Activated CD4-positive, alpha-beta T cell treated with anti-CD3 and anti-CD28 coated beads, Interleukin-2, amount 10 ng/mL, durations not matched to agents 7 days and 5 days (primary cell): Measurements from ENCODE around the gene P3H3. TPM values are rescaled to one million over a fixed set of nuclear protein-coding genes. Genes with fewer than 3 reads are reported as not detected.
A peak's percentile ranks its signal among the peaks of the same experiment; 100 is the strongest.

Source experiments
- CTCF ChIA-PET: fragments of 350-600 bp; sonication (Branson Sonifier 250); formaldehyde crosslinking; loops from one replicate; lab custom pipeline; 2021; ENCODE audit warnings: antibody characterized with exemption; lab: Charles Lee
- POLR2A ChIA-PET: fragments of 350-600 bp; sonication (Branson Sonifier 250); formaldehyde crosslinking; loops from one replicate; lab custom pipeline; 2021; ENCODE audit warnings: antibody characterized with exemption; lab: Charles Lee
- DNase-seq: peaks from one replicate; pipeline ENCODE4 v3.0.0-alpha.2; 2020
- H3K27ac Mint-ChIP-seq: one replicate; pipeline ENCODE4 v1.8.0; 2021; ENCODE audit warnings: mild to moderate bottlenecking, moderate library complexity, mixed read lengths
- H3K27me3 Mint-ChIP-seq: one replicate; pipeline ENCODE4 v1.8.0; 2021; ENCODE audit warnings: mixed read lengths
- H3K36me3 Mint-ChIP-seq: one replicate; pipeline ENCODE4 v1.8.0; 2021; ENCODE audit warnings: low read depth, mixed read lengths
- H3K4me1 Mint-ChIP-seq: one replicate; pipeline ENCODE4 v1.8.0; 2021; ENCODE audit warnings: mixed read lengths
- H3K4me3 Mint-ChIP-seq: one replicate; pipeline ENCODE4 v1.8.0; 2021; ENCODE audit warnings: mild to moderate bottlenecking, moderate library complexity, mixed read lengths
- H3K9me3 Mint-ChIP-seq: one replicate; pipeline ENCODE4 v1.8.0; 2021; ENCODE audit warnings: mixed read lengths
- total RNA-seq, 2 experiments: library from RNA; stranded (reverse); gene quantifications; one replicate each; pipeline ENCODE4 v1.2.3, GENCODE V29; 2021

P3H3 gene
- total RNA-seq, 2 experiments from 2014 or later = 0.40 TPM; not detected in 1

DNA sequence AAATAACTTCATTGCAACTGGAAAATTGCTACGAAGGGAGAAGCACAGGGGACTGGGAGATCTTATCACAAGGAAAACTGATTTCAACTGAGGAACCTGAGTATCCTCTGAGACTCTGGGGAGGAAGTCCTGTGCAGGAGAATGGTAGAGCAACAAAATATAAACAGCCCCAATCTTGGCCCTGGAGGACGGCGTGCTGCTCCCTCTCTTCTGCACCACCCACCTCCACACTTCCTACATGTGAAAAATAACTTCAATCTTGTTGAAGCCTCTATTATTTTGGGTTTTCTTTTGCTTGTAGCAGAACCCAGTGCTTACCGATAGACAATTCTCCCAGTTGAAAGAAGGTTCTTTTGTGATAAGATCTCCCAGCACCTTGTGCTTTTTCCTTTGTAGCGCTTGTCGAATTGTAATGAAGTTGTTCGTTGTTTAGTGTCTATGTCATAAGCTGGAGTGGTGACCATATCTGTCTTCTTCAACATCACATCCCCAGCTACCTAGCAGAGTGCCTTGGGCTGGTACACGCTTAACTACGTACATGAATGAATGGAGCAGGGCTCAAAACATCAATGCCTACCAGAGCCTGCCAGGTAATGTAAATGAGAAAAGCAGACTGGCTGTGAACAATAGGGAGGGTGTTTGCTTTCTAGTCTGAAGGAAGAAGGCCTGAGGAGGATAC lies 41.7 kb upstream of the P3H3 start:
- Mint-ChIP-seq H3K9me3 (no peaks in the 10 kb centered on the region), H3K27me3 (no peaks in the 10 kb centered on the region), H3K4me3 (peak overlapping the region; percentile 18), H3K27ac (peak overlapping the region; percentile 89), H3K4me1 (peaks cover 58% of the 10 kb centered on the region), H3K36me3 (peaks cover 5% of the 10 kb centered on the region)
- CTCF ChIA-PET = interaction anchor here (0.6 to 14.2 kb wide), 9 partner anchors 8 to 157 kb away, joined by 3 to 120 read pairs (median 3); partner anchors contain the start of genes C12orf57, COPS7A, PTMS and RNU7-1
- POLR2A ChIA-PET = no interaction called here
- DNase-seq = no peak

DNA sequence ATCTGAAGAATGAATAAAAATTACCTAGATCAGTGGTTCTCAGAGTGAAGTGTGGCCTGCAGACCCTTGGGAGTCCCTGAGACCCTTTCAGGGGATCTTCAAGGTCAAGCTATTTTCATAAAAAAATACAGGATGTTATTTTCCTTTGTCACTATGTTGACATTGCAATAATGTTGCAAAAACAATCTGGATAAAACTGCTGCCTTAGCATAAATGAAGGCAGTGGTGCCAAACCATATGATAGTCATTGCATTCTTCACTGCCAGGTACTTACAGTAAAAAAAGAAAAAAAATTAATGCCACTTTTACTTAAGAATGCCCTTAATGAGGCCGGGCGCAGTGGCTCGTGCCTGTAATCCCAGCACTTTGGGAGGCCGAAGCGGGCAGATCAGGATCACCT lies 40.9 kb upstream of the P3H3 start:
- Mint-ChIP-seq H3K4me3 (no peak overlapping the region), H3K36me3 (peaks cover 11% of the 10 kb centered on the region), H3K4me1 (peaks cover 61% of the 10 kb centered on the region), H3K27ac (peak overlapping the region; percentile 89), H3K27me3 (no peaks in the 10 kb centered on the region), H3K9me3 (no peaks in the 10 kb centered on the region)
- POLR2A ChIA-PET = no interaction called here
- no peak for DNase-seq
- CTCF ChIA-PET = interaction anchor here (0.6 to 14.2 kb wide), 9 partner anchors 8 to 210 kb away, joined by 3 to 120 read pairs (median 3); partner anchors contain the start of genes C12orf57, COPS7A, PTMS and RNU7-1

DNA sequence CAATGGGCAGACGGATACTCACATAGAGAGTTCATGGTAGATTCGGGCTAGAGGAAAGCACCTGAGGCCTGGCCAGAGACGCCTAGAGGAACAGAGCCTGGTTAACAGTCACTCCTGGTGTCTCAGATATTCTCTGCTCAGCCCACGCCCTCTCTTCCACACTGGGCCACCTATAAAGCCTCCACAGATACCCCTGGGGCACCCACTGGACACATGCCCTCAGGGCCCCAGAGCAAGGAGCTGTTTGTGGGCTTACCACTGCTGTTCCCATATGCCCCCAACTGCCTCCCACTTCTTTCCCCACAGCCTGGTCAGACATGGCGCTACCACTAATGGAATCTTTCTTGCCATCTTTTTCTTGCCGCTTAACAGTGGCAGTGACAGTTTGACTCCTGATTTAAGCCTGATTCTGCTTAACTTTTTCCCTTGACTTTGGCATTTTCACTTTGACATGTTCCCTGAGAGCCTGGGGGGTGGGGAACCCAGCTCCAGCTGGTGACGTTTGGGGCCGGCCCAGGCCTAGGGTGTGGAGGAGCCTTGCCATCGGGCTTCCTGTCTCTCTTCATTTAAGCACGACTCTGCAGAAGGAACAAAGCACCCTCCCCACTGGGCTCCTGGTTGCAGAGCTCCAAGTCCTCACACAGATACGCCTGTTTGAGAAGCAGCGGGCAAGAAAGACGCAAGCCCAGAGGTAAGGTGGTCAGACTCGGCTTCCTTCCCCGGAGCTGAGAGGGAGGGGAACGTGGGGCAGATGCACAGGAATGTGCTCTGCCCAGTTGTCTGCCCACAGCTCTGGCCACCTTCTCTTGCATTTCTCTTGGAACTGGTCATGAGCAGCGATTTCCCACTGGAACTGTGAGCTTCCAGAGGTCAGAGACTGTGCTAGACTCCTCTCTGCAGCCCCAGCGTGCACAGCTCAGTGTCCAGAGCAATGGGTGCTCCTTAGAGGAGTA lies 39.0 kb upstream of the P3H3 start, which contains the start of gene CD4:
Gene CD4, plus strand, starts transcription at position 557 of the 953 bp plus-strand sequence. CDS start 10,611 bp downstream, outside the sequence.
- no peaks in the 10 kb centered on the region for H3K9me3 Mint-ChIP-seq
- ChIA-PET POLR2A (interaction anchor here (0.7 to 1.1 kb wide), 4 partner anchors 9 to 100 kb away, joined by 3 to 6 read pairs (median 4); partner anchors contain the start of genes SPSB2 and ZNF384), CTCF (interaction anchor here (1.0 to 3.1 kb wide), 12 partner anchors 10 to 219 kb away, joined by 3 to 23 read pairs (median 4); partner anchors contain the start of genes MLF2 and P3H3)
- H3K4me3 Mint-ChIP-seq = peak within 1 kb of the TSS; percentile 95
- H3K4me1 Mint-ChIP-seq = peaks cover 60% of the 10 kb centered on the region
- H3K36me3 Mint-ChIP-seq = peaks cover 16% of the 10 kb centered on the region
- DNase-seq = peak; percentile 85
- no peaks in the 10 kb centered on the region for H3K27me3 Mint-ChIP-seq
- peak within 1 kb of the TSS; percentile 95 for H3K27ac Mint-ChIP-seq

- Mint-ChIP-seq H3K36me3 (peaks cover 22% of the 10 kb centered on the region), H3K4me1 (peaks cover 61% of the 10 kb centered on the region), H3K27me3 (no peaks in the 10 kb centered on the region), H3K27ac (peak overlapping the region; percentile 95), H3K4me3 (peak overlapping the region; percentile 95), H3K9me3 (no peaks in the 10 kb centered on the region)
- POLR2A ChIA-PET = no interaction called here
- CTCF ChIA-PET = interaction anchor here (1.1 to 3.1 kb wide), 7 partner anchors 7 to 240 kb away, joined by 3 to 23 read pairs (median 9); partner anchors contain the start of gene PTMS
- DNase-seq = peak; percentile 63
Observed at GRCh38 chr12:6790496-6791150, 37.6 kb upstream of the P3H3 start.

DNA sequence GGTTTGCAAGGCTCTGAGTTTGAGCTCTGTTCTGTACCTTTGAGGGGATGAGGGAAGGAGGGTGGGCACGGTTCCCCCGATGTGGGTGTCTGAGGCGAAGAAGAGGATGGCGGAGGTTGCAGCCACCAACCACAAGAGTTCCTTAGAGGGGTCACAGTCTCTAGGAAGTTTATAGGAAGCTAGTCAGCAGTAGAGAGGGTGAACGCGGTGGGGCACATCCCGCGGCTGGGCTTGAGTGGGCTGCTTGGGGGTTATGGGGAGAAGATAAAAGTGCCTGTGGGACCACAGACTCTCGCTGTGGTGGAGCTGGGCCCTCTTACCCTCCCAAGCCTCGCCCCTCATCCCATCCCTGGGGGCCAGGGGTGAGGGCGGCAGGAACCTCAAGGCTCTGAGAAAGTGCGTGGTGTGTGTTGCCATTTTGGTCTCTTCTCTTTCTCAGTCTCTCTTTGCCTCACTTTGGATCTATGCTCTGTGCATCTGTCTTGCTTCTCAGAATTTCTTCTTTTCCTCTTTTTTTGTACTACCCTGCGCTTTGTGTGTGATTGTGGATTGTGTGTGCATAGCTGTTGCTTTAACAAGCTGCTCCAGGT lies 36.2 kb upstream of the P3H3 start:
- no peaks in the 10 kb centered on the region for H3K9me3 Mint-ChIP-seq
- peaks cover 57% of the 10 kb centered on the region for H3K4me1 Mint-ChIP-seq
- H3K36me3 Mint-ChIP-seq = peaks cover 32% of the 10 kb centered on the region
- H3K27ac Mint-ChIP-seq = peak overlapping the region; percentile 95
- DNase-seq = no peak
- H3K27me3 Mint-ChIP-seq = no peaks in the 10 kb centered on the region
- POLR2A ChIA-PET = interaction anchor here (0.6 to 0.9 kb wide), 2 partner anchors 61 to 103 kb away, joined by 3 to 5 read pairs; partner anchors contain the start of gene ZNF384
- CTCF ChIA-PET = interaction anchor here (1.0 to 2.8 kb wide), 16 partner anchors 9 to 241 kb away, joined by 3 to 19 read pairs (median 7); partner anchors contain the start of genes COPS7A, MLF2, PTMS and SPSB2
- peak overlapping the region; percentile 95 for H3K4me3 Mint-ChIP-seq

DNA sequence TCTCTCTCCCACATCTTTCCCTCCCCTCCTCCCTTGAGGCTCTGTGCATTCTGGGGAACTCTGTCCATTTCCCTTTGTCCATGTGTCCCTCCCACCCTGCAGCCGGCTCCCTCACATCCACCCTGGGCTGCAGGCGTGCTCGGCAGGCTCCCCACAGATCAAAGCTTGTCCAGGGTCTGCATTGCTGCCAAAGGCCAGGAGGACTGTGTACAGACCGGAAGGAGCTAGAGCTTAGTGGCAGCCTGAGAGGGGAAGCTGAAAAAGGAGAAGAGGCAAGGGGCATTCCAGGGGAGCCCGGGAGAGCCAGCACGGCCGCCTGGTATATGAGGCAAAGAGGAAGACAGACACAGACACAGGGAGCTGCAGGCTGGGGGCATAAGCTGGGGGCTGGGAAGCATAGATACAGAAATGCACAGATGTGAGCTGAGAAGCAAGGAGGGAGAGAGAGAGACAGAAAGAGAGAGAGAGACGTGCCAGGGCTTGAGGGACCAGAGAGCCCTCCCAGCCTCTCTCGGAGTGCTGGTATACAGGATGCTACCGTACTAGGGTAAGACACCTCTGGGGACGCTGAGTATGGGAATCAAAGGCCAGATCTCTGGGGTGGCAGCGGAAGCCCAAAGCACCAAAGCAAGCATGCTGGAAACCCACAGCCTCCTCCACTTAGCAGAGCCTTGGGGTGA lies 35.5 kb upstream of the P3H3 start:
- peak overlapping the region; percentile 95 for H3K27ac Mint-ChIP-seq

GRCh38 chr12:6795088-6795487 lies 33.1 kb upstream of the P3H3 start:
- Mint-ChIP-seq H3K4me3 (no peak overlapping the region), H3K27ac (no peak overlapping the region), H3K9me3 (no peaks in the 10 kb centered on the region), H3K36me3 (peaks cover 57% of the 10 kb centered on the region), H3K27me3 (no peaks in the 10 kb centered on the region), H3K4me1 (peaks cover 57% of the 10 kb centered on the region)
- CTCF ChIA-PET = interaction anchor here (0.9 to 1.4 kb wide), 3 partner anchors 8 to 13 kb away, joined by 3 read pairs; no protein-coding TSS in a partner anchor
- POLR2A ChIA-PET = interaction anchor here (1.1 kb wide), 1 partner anchor 193 kb away, joined by 3 read pairs; no protein-coding TSS in a partner anchor
- DNase-seq = no peak

More for the DNA sequence above, 35.5 kb upstream of the P3H3 start:
- H3K27me3 Mint-ChIP-seq = no peaks in the 10 kb centered on the region
- CTCF ChIA-PET = interaction anchor here (0.9 to 2.8 kb wide), 16 partner anchors 9 to 222 kb away, joined by 3 to 19 read pairs (median 7); partner anchors contain the start of genes COPS7A, MLF2, PTMS and SPSB2
- POLR2A ChIA-PET = interaction anchor here (0.7 to 0.9 kb wide), 2 partner anchors 11 to 103 kb away, joined by 3 to 5 read pairs; partner anchors contain the start of gene ZNF384
- peaks cover 38% of the 10 kb centered on the region for H3K36me3 Mint-ChIP-seq
- H3K9me3 Mint-ChIP-seq = no peaks in the 10 kb centered on the region
- peak overlapping the region; percentile 95 for H3K4me3 Mint-ChIP-seq
- DNase-seq = peak; percentile 78
- H3K4me1 Mint-ChIP-seq = peaks cover 58% of the 10 kb centered on the region

- POLR2A ChIA-PET = no interaction called here
- no peaks in the 10 kb centered on the region for H3K9me3 Mint-ChIP-seq
- no peak overlapping the region for H3K4me3 Mint-ChIP-seq
- H3K4me1 Mint-ChIP-seq = peaks cover 55% of the 10 kb centered on the region
- CTCF ChIA-PET = interaction anchor here (0.8 to 1.4 kb wide), 2 partner anchors 8 to 14 kb away, joined by 3 to 5 read pairs; no protein-coding TSS in a partner anchor
- DNase-seq = no peak
- H3K27me3 Mint-ChIP-seq = no peaks in the 10 kb centered on the region
- peaks cover 55% of the 10 kb centered on the region for H3K36me3 Mint-ChIP-seq
- H3K27ac Mint-ChIP-seq = peak overlapping the region; percentile 21
Observed at GRCh38 chr12:6796576-6796975, 31.6 kb upstream of the P3H3 start.

DNA sequence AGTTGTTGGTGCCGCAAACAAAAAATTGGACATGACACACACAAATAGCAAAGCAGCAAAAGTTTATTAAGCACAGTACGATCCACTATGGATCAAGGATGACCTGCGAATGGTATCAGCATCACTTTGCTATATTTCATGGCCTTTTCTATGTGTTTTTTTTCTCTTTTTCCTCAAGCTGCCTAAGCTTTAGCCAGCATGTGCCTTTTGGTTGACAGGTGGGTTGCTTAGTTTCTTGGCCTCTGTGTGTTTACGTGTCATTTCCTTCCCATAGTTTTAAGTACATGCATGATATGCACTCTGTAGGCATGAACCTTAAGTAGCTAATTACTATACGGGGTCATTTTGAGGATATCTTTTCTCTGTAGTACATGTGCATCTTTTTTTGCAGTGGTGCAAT lies 29.1 kb upstream of the P3H3 start:
- Mint-ChIP-seq H3K4me3 (no peak overlapping the region), H3K36me3 (peaks cover 63% of the 10 kb centered on the region), H3K27me3 (no peaks in the 10 kb centered on the region), H3K9me3 (no peaks in the 10 kb centered on the region), H3K4me1 (peaks cover 34% of the 10 kb centered on the region), H3K27ac (no peak overlapping the region)
- CTCF ChIA-PET = no interaction called here
- POLR2A ChIA-PET = no interaction called here
- no peak for DNase-seq

DNA sequence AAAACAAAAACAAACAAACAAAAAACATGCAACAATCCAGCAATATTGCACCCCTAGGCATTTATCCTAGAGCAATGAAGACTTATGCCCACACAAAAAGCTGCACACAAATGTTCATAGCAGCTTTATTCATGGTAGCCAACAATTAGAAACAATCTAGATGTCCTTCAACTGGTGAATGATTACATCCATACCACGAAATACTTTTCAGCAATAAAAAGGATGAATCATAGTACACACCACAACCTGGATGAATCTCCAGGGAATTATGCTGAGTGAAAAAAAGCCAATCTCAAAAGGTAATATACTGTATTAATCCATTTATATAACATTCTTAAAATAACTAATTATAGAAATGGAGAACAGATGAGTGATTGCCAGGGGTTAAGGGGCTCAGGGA lies 21.0 kb upstream of the P3H3 start:
- POLR2A ChIA-PET = no interaction called here
- Mint-ChIP-seq H3K9me3 (no peaks in the 10 kb centered on the region), H3K27me3 (no peaks in the 10 kb centered on the region), H3K36me3 (peaks cover 41% of the 10 kb centered on the region), H3K27ac (no peak overlapping the region), H3K4me1 (peaks cover 20% of the 10 kb centered on the region), H3K4me3 (no peak overlapping the region)
- CTCF ChIA-PET = no interaction called here
- no peak for DNase-seq

- Mint-ChIP-seq H3K9me3 (no peaks in the 10 kb centered on the region), H3K4me3 (no peak overlapping the region), H3K4me1 (peaks cover 20% of the 10 kb centered on the region), H3K27me3 (no peaks in the 10 kb centered on the region), H3K36me3 (peaks cover 32% of the 10 kb centered on the region), H3K27ac (no peak overlapping the region)
- DNase-seq = no peak
- ChIA-PET CTCF (interaction anchor here (6.0 kb wide), 1 partner anchor 17 kb away, joined by 19 read pairs; no protein-coding TSS in a partner anchor), POLR2A (no interaction called here)
Observed at GRCh38 chr12:6809056-6809455, 19.2 kb upstream of the P3H3 start.
